B cell (primary cell): Measurements from ENCODE around the gene TOMM22. TPM values are rescaled to one million over a fixed set of nuclear protein-coding genes. Genes with fewer than 3 reads are reported as not detected.

Experiments
- ATAC-seq: fragments of 200-7000 bp; cut with Tn5 transposase; one replicate; pipeline ENCODE4 v1.10.0; 2021; ENCODE audit warnings: low read depth, mild to moderate bottlenecking, moderate number of reproducible peaks, moderate library complexity
- CTCF ChIA-PET: fragments of 350-600 bp; sonication (Branson Sonifier 250); formaldehyde crosslinking; loops from one replicate; lab custom pipeline; 2021; ENCODE audit warnings: antibody characterized with exemption, inconsistent platforms; lab: Charles Lee
- POLR2A ChIA-PET: fragments of 350-600 bp; sonication (Branson Sonifier 250); formaldehyde crosslinking; loops from one replicate; lab custom pipeline; 2021; ENCODE audit warnings: antibody characterized with exemption; lab: Charles Lee
- DNase-seq: peaks from one replicate; pipeline ENCODE4 v3.0.0; 2013
- H2AFZ ChIP-seq: 2 replicates; pipeline ENCODE4 v1.6.1; 2012; ENCODE audit warnings: mild to moderate bottlenecking, low read depth, low read length; ENCODE audit not compliant: insufficient read depth, poor library complexity, severe bottlenecking
- H3K27ac ChIP-seq, 2 donors: 1 replicate in 1 of 2; 2 replicates in 1 of 2; pipeline ENCODE4 v1.5.1; 2012 to 2013; ENCODE audit warnings: low read length in 2 of 2, mild to moderate bottlenecking in 2 of 2, moderate library complexity in 1 of 2
- H3K27me3 ChIP-seq, 4 experiments: fragments of 200-600 bp in 1 of 4; sonication (generic) in 1 of 4; replicated peaks in 1 of 4; 1 replicate in 2 of 4; 2 replicates in 2 of 4; pipeline versions ENCODE4 v1.6.1 to v1.7.0; 2013 to 2016; ENCODE audit warnings: low read length in 3 of 4, mild to moderate bottlenecking in 2 of 4, mixed read lengths in 1 of 4, moderate library complexity in 1 of 4; ENCODE audit not compliant: insufficient read depth in 4 of 4, control insufficient read depth in 3 of 4; ENCODE audit errors: control extremely low read depth in 1 of 4
- H3K36me3 ChIP-seq, 2 experiments: replicated peaks in 1 of 2; 1 replicate in 1 of 2; 2 replicates in 1 of 2; pipeline versions ENCODE4 v1.6.1 to v1.7.1; 2013; ENCODE audit warnings: low read length in 1 of 2; ENCODE audit not compliant: insufficient read depth in 2 of 2, control insufficient read depth in 1 of 2; ENCODE audit errors: control extremely low read depth in 1 of 2, extremely low read depth in 1 of 2
- H3K4me1 ChIP-seq, 2 donors: fragments of 200-600 bp in 1 of 2; sonication (generic) in 1 of 2; 1 replicate in 1 of 2; 2 replicates in 1 of 2; pipeline versions ENCODE4 v1.5.1 to v1.6.1; 2013 to 2017; ENCODE audit warnings: low read length in 2 of 2; ENCODE audit not compliant: control insufficient read depth in 2 of 2, insufficient read depth in 2 of 2
- H3K4me2 ChIP-seq: replicated peaks from 2 replicates; pipeline ENCODE3; 2012; ENCODE audit warnings: mild to moderate bottlenecking, low read depth, low read length; ENCODE audit not compliant: poor library complexity, severe bottlenecking
- H3K4me3 ChIP-seq, 5 experiments: fragments of 200-600 bp in 1 of 5; sonication (generic) in 1 of 5; 1 replicate in 3 of 5; 2 replicates in 2 of 5; pipeline versions ENCODE4 v1.5.1 to v1.7.0; 2011 to 2016; ENCODE audit warnings: low read length in 4 of 5, mild to moderate bottlenecking in 4 of 5, low read depth in 2 of 5, control low read depth in 1 of 5, moderate library complexity in 1 of 5; ENCODE audit not compliant: insufficient read depth in 1 of 5; ENCODE audit errors: control extremely low read depth in 1 of 5, extremely low read depth in 1 of 5
- H3K79me2 ChIP-seq: fragments of 200-600 bp; sonication (generic); one replicate; pipeline ENCODE4 v1.6.0; 2016; ENCODE audit warnings: low read length; ENCODE audit not compliant: control insufficient read depth, insufficient read depth
- H3K9ac ChIP-seq: fragments of 200-600 bp; sonication (generic); 2 replicates; pipeline ENCODE4 v1.6.1; 2017; ENCODE audit warnings: mild to moderate bottlenecking, low read length, moderate library complexity
- H3K9me3 ChIP-seq, 3 donors: one replicate each; pipeline versions ENCODE4 v1.6.1 to v1.7.1; 2013; ENCODE audit warnings: low read length in 2 of 3; ENCODE audit not compliant: control insufficient read depth in 2 of 3, insufficient read depth in 1 of 3; ENCODE audit errors: control extremely low read depth in 1 of 3
- H4K20me1 ChIP-seq: 2 replicates; pipeline ENCODE4 v1.6.0; 2012; ENCODE audit warnings: mild to moderate bottlenecking, low read length; ENCODE audit not compliant: insufficient read depth, control insufficient read depth, poor library complexity, severe bottlenecking
- H3K27ac Mint-ChIP-seq: one replicate; pipeline ENCODE4 v1.8.0; 2021; ENCODE audit warnings: mixed read lengths
- H3K27me3 Mint-ChIP-seq: one replicate; pipeline ENCODE4 v1.8.0; 2021; ENCODE audit warnings: mixed read lengths
- H3K4me1 Mint-ChIP-seq: one replicate; pipeline ENCODE4 v1.8.0; 2021; ENCODE audit warnings: mixed read lengths
- H3K4me3 Mint-ChIP-seq: one replicate; pipeline ENCODE4 v1.8.0; 2021; ENCODE audit warnings: mixed read lengths
- H3K9me3 Mint-ChIP-seq: one replicate; pipeline ENCODE4 v1.8.0; 2022; ENCODE audit warnings: mixed read lengths; ENCODE audit not compliant: insufficient read depth
- CTCF ChIP-seq: fragments of 200-600 bp; IDR thresholded peaks from one replicate; pipeline ENCODE4 v1.8.0; 2022; ENCODE audit warnings: antibody characterized with exemption, mild to moderate bottlenecking
- EZH2 ChIP-seq: IDR thresholded peaks from 2 replicates; pipeline ENCODE4 v1.6.1; 2012; ENCODE audit warnings: borderline replicate concordance, low read depth, mild to moderate bottlenecking, moderate library complexity, low read length; ENCODE audit not compliant: insufficient read depth, poor library complexity, severe bottlenecking
- WGBS: methylation state at CpG from one replicate; pipeline ENCODE4 v1.1.5; 2013; ENCODE audit warnings: missing lambda C conversion rate; ENCODE audit not compliant: insufficient coverage; 5-methylcytosine and 5-hydroxymethylcytosine counted together
- intact Hi-C: fragments of 100-400 bp; cut with micrococcal nuclease; formaldehyde crosslinking; loops from one replicate; pipeline ENCODE4 v1.10.0; 2022
- polyA plus RNA-seq: library from polyadenylated mRNA; depleted of rRNA; stranded (reverse); fragments of >200 nt; gene quantifications from 2 replicates; pipeline ENCODE4 v1.2.3, GENCODE V29; 2012
- total RNA-seq, 2 donors: library from RNA; stranded (reverse); fragments of 120-200 nt in 1 of 2; gene quantifications; 1 replicate in 1 of 2; 2 replicates in 1 of 2; pipeline versions ENCODE4 v1.2.3 to v1.2.4, GENCODE V29; 2013 to 2022

Gene TOMM22
- total and polyA plus RNA-seq, 2 donors (not counting 1 experiment from before 2014, with no cell fraction given), result 21.5 to 47.6 TPM

- Histone ChIP-seq H3K9ac (no peak overlapping the region), H4K20me1 (peaks cover 98% of the 10 kb centered on the region), H3K27ac (no peak overlapping the region), H3K36me3 (peaks cover 0 to 58% of the 10 kb centered on the region in 2 experiments), H3K9me3 (no peaks in the 10 kb centered on the region), H3K27me3 (no peaks in the 10 kb centered on the region), H3K4me3 (no peak overlapping the region), H3K79me2 (peaks cover 97% of the 10 kb centered on the region), H3K4me2 (no peak overlapping the region), H3K4me1 (peaks cover 34 to 35% of the 10 kb centered on the region in 2 donors), H2AFZ (no peak overlapping the region)
- ChIA-PET POLR2A (no interaction called here), CTCF (no interaction called here)
- Mint-ChIP-seq H3K4me1 (peaks cover 63% of the 10 kb centered on the region), H3K4me3 (no peak overlapping the region), H3K9me3 (no peaks in the 10 kb centered on the region), H3K27me3 (no peaks in the 10 kb centered on the region), H3K27ac (no peak overlapping the region)
- DNase-seq (no peak), ATAC-seq (no peak)
- 93% methylated on average over 5 of the region's 11 CpGs for WGBS
- TF ChIP-seq CTCF, result no peak
- TF ChIP-seq EZH2, result no peak
- intact Hi-C loops, result no loop called here
These were observed 30.9 kb downstream of the TOMM22 start for GRCh38 chr22:38712486-38713207.

- POLR2A ChIA-PET, result no interaction called here
- Histone ChIP-seq H3K4me1 (peaks cover 22% of the 10 kb centered on the region in 2 donors), H3K36me3 (peaks cover 0 to 70% of the 10 kb centered on the region in 2 experiments), H3K9ac (no peak overlapping the region), H3K79me2 (peaks cover 84% of the 10 kb centered on the region), H3K4me2 (no peak overlapping the region), H3K9me3 (no peaks in the 10 kb centered on the region), H2AFZ (no peak overlapping the region), H3K27me3 (no peaks in the 10 kb centered on the region), H4K20me1 (peaks cover 85% of the 10 kb centered on the region), H3K4me3 (no peak overlapping the region), H3K27ac (no peak overlapping the region)
- TF ChIP-seq CTCF (no peak), EZH2 (no peak)
- CTCF ChIA-PET, result interaction anchor here (0.7 kb wide), 1 partner anchor 253 kb away, joined by 3 read pairs; no protein-coding TSS in a partner anchor
- no peak overlapping the region for H3K4me3 Mint-ChIP-seq
- H3K27ac Mint-ChIP-seq, result no peak overlapping the region
- 97% methylated on average over 7 of the region's 8 CpGs for WGBS
- H3K27me3 Mint-ChIP-seq, result no peaks in the 10 kb centered on the region
- intact Hi-C loops, result no loop called here
- H3K9me3 Mint-ChIP-seq, result no peaks in the 10 kb centered on the region
- ATAC-seq (no peak), DNase-seq (no peak)
- peaks cover 52% of the 10 kb centered on the region for H3K4me1 Mint-ChIP-seq
These were observed 32.2 kb downstream of the TOMM22 start for GRCh38 chr22:38713921-38714320.
